HepG2 (cell line): ENCODE measurements around the gene NOS1. TPM values are rescaled to one million over a fixed set of nuclear protein-coding genes. Genes with fewer than 3 reads are reported as not detected.

Source experiments
- HBP1 ChIP-seq: IDR thresholded peaks from 2 replicates; pipeline ENCODE4 v1.6.1; 2016; ENCODE audit warnings: low read depth, control low read depth
- IRF9 ChIP-seq: sonication (generic); formaldehyde crosslinking; IDR thresholded peaks from 2 replicates; pipeline ENCODE4 v1.8.0; 2022; ENCODE audit warnings: missing genetic modification reagents, mild to moderate bottlenecking, borderline replicate concordance
- MLLT10 ChIP-seq: sonication (generic); formaldehyde crosslinking; IDR thresholded peaks from 2 replicates; pipeline ENCODE4 v1.4.0; 2020; ENCODE audit warnings: missing genetic modification reagents
- PHF21A ChIP-seq: sonication (generic); formaldehyde crosslinking; IDR thresholded peaks from 2 replicates; pipeline ENCODE4 v1.5.0; 2020; ENCODE audit warnings: mild to moderate bottlenecking, missing genetic modification reagents
- REST ChIP-seq, 2 experiments: IDR thresholded peaks; 2 replicates each; pipeline ENCODE4 v1.6.1; 2011 to 2012; ENCODE audit warnings: low read length in 2 of 2, borderline replicate concordance in 1 of 2, low read depth in 1 of 2, mild to moderate bottlenecking in 1 of 2, moderate library complexity in 1 of 2
- TRIM24 ChIP-seq: sonication (generic); formaldehyde crosslinking; IDR thresholded peaks from 2 replicates; pipeline ENCODE4 v1.8.0; 2022; ENCODE audit warnings: mild to moderate bottlenecking, missing genetic modification reagents
- ZNF232 ChIP-seq: sonication (generic); formaldehyde crosslinking; IDR thresholded peaks from 2 replicates; pipeline ENCODE4 v1.4.0; 2020; ENCODE audit warnings: missing genetic modification reagents, borderline replicate concordance
- ZNF24 ChIP-seq: fragments of 450-650 bp; IDR thresholded peaks from 2 replicates; pipeline ENCODE4 v1.6.1; 2017; ENCODE audit warnings: antibody characterized with exemption, mild to moderate bottlenecking
- ZNF3 ChIP-seq: IDR thresholded peaks from 2 replicates; pipeline ENCODE4 v1.7.0; 2017; ENCODE audit warnings: inconsistent platforms
- ZNF768 ChIP-seq: sonication (generic); formaldehyde crosslinking; IDR thresholded peaks from 2 replicates; pipeline ENCODE4 v1.4.0; 2020; ENCODE audit warnings: missing genetic modification reagents
- ZNF772 ChIP-seq: sonication (generic); formaldehyde crosslinking; IDR thresholded peaks from 2 replicates; pipeline ENCODE4 v1.5.0; 2020; ENCODE audit warnings: mild to moderate bottlenecking, missing genetic modification reagents
- polyA plus RNA-seq, 8 experiments: library from polyadenylated mRNA; depleted of rRNA in 3 of 8; stranded (reverse) in 7 of 8; unstranded in 1 of 8; fragments of >200 nt; fragmentation: Illumina TruSeq in 4 of 8; extraction: Trizol in 4 of 8; gene quantifications; 2 replicates each; pipeline versions ENCODE4 v1.2.1 to v1.2.3, GENCODE V29; 2011 to 2016; ENCODE audit warnings: low read depth in 4 of 8, missing spikeins in 1 of 8, mixed read lengths in 1 of 8; ENCODE audit not compliant: insufficient read depth in 1 of 8
- total RNA-seq, 5 experiments: library from RNA; depleted of rRNA; stranded (reverse); fragments of >200 nt; fragmentation: Illumina TruSeq; extraction: Trizol; gene quantifications; 2 replicates each; pipeline ENCODE4 v1.2.3, GENCODE V29; 2016; ENCODE audit warnings: low read depth in 1 of 5

NOS1 gene
- total and polyA plus RNA-seq, 2 of the 13 experiments (the other 11 are each of a cell fraction or from before 2014, with no cell fraction given), result not detected

GRCh38 chr12:117279606-117280005 is 81.8 kb downstream of the NOS1 start (continued):
- no peak for TF ChIP-seq MLLT10 (CRISPR knock-in tag)
- TF ChIP-seq IRF9 (CRISPR knock-in tag), result no peak
- no peak for TF ChIP-seq TRIM24 (CRISPR knock-in tag)
- TF ChIP-seq ZNF772 (CRISPR knock-in tag), result no peak
- no peak for TF ChIP-seq ZNF768 (CRISPR knock-in tag)
- no peak for TF ChIP-seq REST (IDR thresholded peaks at IDR 0.05; ENCODE audit: borderline replicate concordance in 1 of 2, low read depth in 1 of 2, low read length in 2 of 2)
- no peak for TF ChIP-seq ZNF24
- no peak for TF ChIP-seq PHF21A
- no peak for TF ChIP-seq ZNF232 (CRISPR knock-in tag)
- no peak for TF ChIP-seq ZNF3 (CRISPR knock-in tag)
- no peak for TF ChIP-seq HBP1 (CRISPR knock-in tag)
- TF ChIP-seq, all 625 proteins: peak for 0
